Middle frontal gyrus (tissue), 1 donor: ENCODE measurements around the gene GAD2.
"Not testable (repeated sequence)": the region's sequence is repeated elsewhere in the genome, so short reads cannot be mapped to it uniquely, and the experiment has no call there.

Experiments
- DNase-seq: peaks from one replicate; pipeline ENCODE4 v3.0.0-alpha.2; 2015; ENCODE audit warnings: low spot score; ENCODE audit errors: extremely low spot score

Gene GAD2

GRCh38 chr10:26314265-26315013 is 97.9 kb downstream of the GAD2 start:
- no peak for DNase-seq

- DNase-seq: no peak
Observed at GRCh38 chr10:26318672-26319071, 102.1 kb downstream of the GAD2 start.

GRCh38 chr10:26323219-26323618 is 106.6 kb downstream of the GAD2 start:
- DNase-seq: no peak

GRCh38 chr10:26326851-26327250 is 110.3 kb downstream of the GAD2 start:
- DNase-seq: no peak

- DNase-seq: no peak
Observed at GRCh38 chr10:26327811-26328210, 111.2 kb downstream of the GAD2 start.

GRCh38 chr10:26331371-26331770 is 114.8 kb downstream of the GAD2 start:
- DNase-seq: no peak

GRCh38 chr10:26334232-26334931 is 117.8 kb downstream of the GAD2 start:
- DNase-seq: no peak

- DNase-seq: no peak
Observed at GRCh38 chr10:26334932-26335573, 118.5 kb downstream of the GAD2 start.

GRCh38 chr10:26335574-26336093 is 119.1 kb downstream of the GAD2 start:
- no peak for DNase-seq

GRCh38 chr10:26336979-26337378 is 120.4 kb downstream of the GAD2 start:
- no peak for DNase-seq

- DNase-seq: no peak
Observed at GRCh38 chr10:26341701-26342100, 125.1 kb downstream of the GAD2 start.

GRCh38 chr10:26348821-26349417 is 132.3 kb downstream of the GAD2 start:
- DNase-seq: not testable (repeated sequence)
